HCT116 (cell line): ENCODE measurements around the gene ISCU.

ENCODE experiments used
- ATF3 ChIP-seq: IDR thresholded peaks from 2 replicates; pipeline ENCODE4 v1.6.1; 2012
- CEBPB ChIP-seq: IDR thresholded peaks from 2 replicates; pipeline ENCODE4 v1.6.1; 2012; ENCODE audit warnings: low read depth
- EGR1 ChIP-seq: IDR thresholded peaks from 2 replicates; pipeline ENCODE4 v1.6.1; 2012; ENCODE audit warnings: low read depth
- EZH2 ChIP-seq: fragments of 200-600 bp; sonication (generic); IDR thresholded peaks from 2 replicates; pipeline ENCODE4 v1.6.1; 2017; ENCODE audit warnings: antibody characterized with exemption, mixed run types
- EZH2phosphoT487 ChIP-seq: fragments of 200-600 bp; IDR thresholded peaks from 2 replicates; pipeline ENCODE4 v1.6.1; 2018; ENCODE audit warnings: antibody characterized with exemption, borderline replicate concordance
- POLR2A ChIP-seq: IDR thresholded peaks from 2 replicates; pipeline ENCODE4 v1.7.0; 2011; ENCODE audit warnings: borderline replicate concordance; ENCODE audit not compliant: insufficient read depth, insufficient read length; ENCODE audit errors: extremely low read depth
- POLR2AphosphoS5 ChIP-seq: IDR thresholded peaks from 2 replicates; pipeline ENCODE4 v1.6.1; 2011; ENCODE audit warnings: mild to moderate bottlenecking, low read depth, low read length, moderate library complexity
- ZNF274 ChIP-seq: fragments of 200-500 bp; sonication (Bioruptor generic); IDR thresholded peaks from 2 replicates; pipeline ENCODE4 v1.6.1; 2014; ENCODE audit warnings: mild to moderate bottlenecking, low read depth, low read length, inconsistent platforms
- TF ChIP-seq, protein P1 (sequence below), 3 experiments: fragments of 200-600 bp in 1 of 3; sonication (generic) in 1 of 3; IDR thresholded peaks in 2 of 3; conservative IDR thresholded peaks in 1 of 3; 2 replicates each; pipeline ENCODE4 v1.5.1; 2012 to 2017; ENCODE audit warnings: low read depth in 2 of 3, low read length in 2 of 3, antibody characterized with exemption in 1 of 3, borderline replicate concordance in 1 of 3, control low read depth in 1 of 3, mild to moderate bottlenecking in 1 of 3, mixed read lengths in 1 of 3, mixed run types in 1 of 3, moderate library complexity in 1 of 3; ENCODE audit not compliant: insufficient read depth in 1 of 3
- TF ChIP-seq, protein P2 (sequence below): IDR thresholded peaks from 2 replicates; pipeline ENCODE4 v1.6.1; 2012

DNA sequence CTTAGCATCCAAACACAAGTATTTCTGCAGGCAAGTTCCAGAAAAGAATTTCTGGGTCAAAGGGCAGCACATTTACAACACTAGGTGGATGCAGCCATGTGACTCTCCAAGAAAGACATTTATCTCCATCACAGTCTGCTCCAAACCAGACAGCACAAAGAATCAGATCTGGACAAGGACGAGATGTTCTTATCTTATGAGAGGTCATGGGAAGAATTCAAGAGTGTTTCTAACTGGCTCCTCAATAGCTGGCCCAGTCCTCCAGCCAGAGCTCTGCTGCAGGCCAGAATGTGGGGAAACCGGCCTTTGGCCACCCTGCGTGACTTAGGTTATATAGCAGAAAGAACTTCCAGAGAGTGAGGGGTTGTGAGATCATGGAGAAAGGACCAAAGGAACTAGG, 18.1 kb downstream of the ISCU start:
- TF ChIP-seq, protein P1, sequence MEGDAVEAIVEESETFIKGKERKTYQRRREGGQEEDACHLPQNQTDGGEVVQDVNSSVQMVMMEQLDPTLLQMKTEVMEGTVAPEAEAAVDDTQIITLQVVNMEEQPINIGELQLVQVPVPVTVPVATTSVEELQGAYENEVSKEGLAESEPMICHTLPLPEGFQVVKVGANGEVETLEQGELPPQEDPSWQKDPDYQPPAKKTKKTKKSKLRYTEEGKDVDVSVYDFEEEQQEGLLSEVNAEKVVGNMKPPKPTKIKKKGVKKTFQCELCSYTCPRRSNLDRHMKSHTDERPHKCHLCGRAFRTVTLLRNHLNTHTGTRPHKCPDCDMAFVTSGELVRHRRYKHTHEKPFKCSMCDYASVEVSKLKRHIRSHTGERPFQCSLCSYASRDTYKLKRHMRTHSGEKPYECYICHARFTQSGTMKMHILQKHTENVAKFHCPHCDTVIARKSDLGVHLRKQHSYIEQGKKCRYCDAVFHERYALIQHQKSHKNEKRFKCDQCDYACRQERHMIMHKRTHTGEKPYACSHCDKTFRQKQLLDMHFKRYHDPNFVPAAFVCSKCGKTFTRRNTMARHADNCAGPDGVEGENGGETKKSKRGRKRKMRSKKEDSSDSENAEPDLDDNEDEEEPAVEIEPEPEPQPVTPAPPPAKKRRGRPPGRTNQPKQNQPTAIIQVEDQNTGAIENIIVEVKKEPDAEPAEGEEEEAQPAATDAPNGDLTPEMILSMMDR (IDR thresholded peaks at IDR 0.05 in 2 of 3, conservative IDR thresholded peaks at IDR 0.05 in 1 of 3; ENCODE audit: borderline replicate concordance in 1 of 3, insufficient read depth in 1 of 3, low read depth in 2 of 3, low read length in 2 of 3), result no peak
- TF ChIP-seq ATF3 (no peak), POLR2A (no peak), EZH2 (no peak), CEBPB (no peak), EGR1 (no peak), ZNF274 (no peak), POLR2AphosphoS5 (no peak), EZH2phosphoT487 (no peak)
- TF ChIP-seq, protein P2, sequence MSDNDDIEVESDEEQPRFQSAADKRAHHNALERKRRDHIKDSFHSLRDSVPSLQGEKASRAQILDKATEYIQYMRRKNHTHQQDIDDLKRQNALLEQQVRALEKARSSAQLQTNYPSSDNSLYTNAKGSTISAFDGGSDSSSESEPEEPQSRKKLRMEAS, result no peak
